H1 (cell line): ENCODE results near the gene SRGAP3. TPM values are rescaled to one million over a fixed set of nuclear protein-coding genes. Genes with fewer than 3 reads are reported as not detected.

ENCODE experiments used
- CTCF ChIA-PET: fragments of 300-600 bp; sonication (Branson Sonifier 250); formaldehyde crosslinking; loops from one replicate; lab custom pipeline; 2021; ENCODE audit not compliant: partially characterized antibody; lab: Charles Lee
- POLR2A ChIA-PET: fragments of 300-600 bp; sonication (Branson Sonifier 250); formaldehyde crosslinking; loops from one replicate; lab custom pipeline; 2021; ENCODE audit warnings: inconsistent platforms; ENCODE audit not compliant: partially characterized antibody; lab: Charles Lee
- DNase-seq, 2 experiments: peaks; one replicate each; pipeline versions ENCODE4 v3.0.0 to v3.0.0-alpha.2; 2010 to 2022; ENCODE audit warnings: low spot score in 2 of 2, low read depth in 1 of 2, mixed read lengths in 1 of 2
- FAIRE-seq: peaks from 2 replicates; lab custom pipeline; 2011; peaks lifted over from hg19 to GRCh38; lab: Jason Lieb, UNC
- H2AFZ ChIP-seq: 2 replicates; pipeline ENCODE4 v1.8.1; 2012; ENCODE audit warnings: low read length, inconsistent platforms
- H2AK5ac ChIP-seq: 2 replicates; pipeline ENCODE4 v1.6.1; 2013; ENCODE audit warnings: low read depth, low read length
- H2BK120ac ChIP-seq: replicated peaks from 2 replicates; pipeline ENCODE3; 2013; ENCODE audit warnings: low read depth, low read length, inconsistent platforms
- H2BK12ac ChIP-seq: 2 replicates; pipeline ENCODE4 v1.6.1; 2013; ENCODE audit warnings: low read depth, low read length
- H2BK15ac ChIP-seq: 2 replicates; pipeline ENCODE4 v1.6.1; 2013; ENCODE audit warnings: low read length
- H2BK20ac ChIP-seq: 2 replicates; pipeline ENCODE4 v1.6.1; 2013; ENCODE audit warnings: low read length
- H2BK5ac ChIP-seq: 2 replicates; pipeline ENCODE4 v1.6.1; 2013; ENCODE audit warnings: low read depth, low read length
- H3K14ac ChIP-seq: 2 replicates; pipeline ENCODE4 v1.6.1; 2013; ENCODE audit warnings: inconsistent platforms; ENCODE audit not compliant: insufficient read length
- H3K18ac ChIP-seq: 2 replicates; pipeline ENCODE4 v1.6.1; 2013; ENCODE audit warnings: low read length; ENCODE audit errors: extremely low read depth
- H3K23ac ChIP-seq: 2 replicates; pipeline ENCODE4 v1.6.1; 2013; ENCODE audit warnings: inconsistent platforms; ENCODE audit not compliant: insufficient read length
- H3K23me2 ChIP-seq: 2 replicates; pipeline ENCODE4 v1.6.1; 2013; ENCODE audit warnings: low read depth, low read length
- H3K27ac ChIP-seq: 2 replicates; pipeline ENCODE4 v1.6.1; 2011; ENCODE audit warnings: low read depth, low read length, inconsistent platforms
- H3K27me3 ChIP-seq, 4 experiments: replicated peaks in 1 of 4; 1 replicate in 1 of 4; 2 replicates in 3 of 4; pipeline versions ENCODE4 v1.6.1 to v1.8.1; 2011 to 2013; ENCODE audit warnings: low read length in 3 of 4, mild to moderate bottlenecking in 3 of 4, inconsistent platforms in 2 of 4, mixed read lengths in 2 of 4, moderate library complexity in 1 of 4; ENCODE audit not compliant: control insufficient read depth in 3 of 4, insufficient read depth in 3 of 4; ENCODE audit errors: extremely low read depth in 1 of 4
- H3K36me3 ChIP-seq, 4 experiments: 2 replicates each; pipeline versions ENCODE4 v1.6.1 to v1.8.1; 2011 to 2013; ENCODE audit warnings: mild to moderate bottlenecking in 4 of 4, low read length in 3 of 4, moderate library complexity in 2 of 4, control low read depth in 1 of 4, inconsistent platforms in 1 of 4; ENCODE audit not compliant: insufficient read depth in 4 of 4, control insufficient read depth in 2 of 4
- H3K4ac ChIP-seq: replicated peaks from 2 replicates; pipeline ENCODE3; 2013; ENCODE audit warnings: low read length, low read depth, mixed read lengths, inconsistent platforms; ENCODE audit not compliant: insufficient read length
- H3K4me1 ChIP-seq, 4 experiments: replicated peaks in 1 of 4; 1 replicate in 1 of 4; 2 replicates in 3 of 4; pipeline versions ENCODE4 v1.6.1 to v1.8.1; 2011 to 2013; ENCODE audit warnings: low read length in 3 of 4, inconsistent platforms in 2 of 4, mixed read lengths in 1 of 4; ENCODE audit not compliant: insufficient read depth in 4 of 4, control insufficient read depth in 3 of 4
- H3K4me2 ChIP-seq, 2 experiments: 2 replicates each; pipeline versions ENCODE4 v1.6.1 to v1.8.1; 2011 to 2013; ENCODE audit warnings: low read depth in 2 of 2, low read length in 2 of 2, control low read depth in 1 of 2, inconsistent platforms in 1 of 2, mild to moderate bottlenecking in 1 of 2; ENCODE audit not compliant: insufficient read depth in 1 of 2
- H3K4me3 ChIP-seq, 4 experiments: fragments of 200-600, 300-600 bp in 1 of 4; sonication (generic), shearing (Covaris generic), sonication (Bioruptor Twin) in 1 of 4; 2 replicates each; pipeline versions ENCODE4 v1.5.1 to v1.8.1; 2011 to 2016; ENCODE audit warnings: low read length in 4 of 4, low read depth in 3 of 4, control low read depth in 2 of 4, inconsistent platforms in 2 of 4, mild to moderate bottlenecking in 2 of 4, mixed read lengths in 1 of 4, moderate library complexity in 1 of 4; ENCODE audit not compliant: insufficient read depth in 2 of 4; ENCODE audit errors: extremely low read depth in 1 of 4
- H3K56ac ChIP-seq: replicated peaks from 2 replicates; pipeline ENCODE3; 2013; ENCODE audit warnings: low read depth, mild to moderate bottlenecking, mixed read lengths, low read length, inconsistent platforms; ENCODE audit not compliant: insufficient read length
- H3K79me1 ChIP-seq: 2 replicates; pipeline ENCODE4 v1.6.1; 2013; ENCODE audit warnings: low read depth, low read length, control low read depth
- H3K79me2 ChIP-seq, 2 experiments: 2 replicates each; pipeline versions ENCODE4 v1.6.1 to v1.8.1; 2012 to 2013; ENCODE audit warnings: low read length in 2 of 2, mild to moderate bottlenecking in 2 of 2, inconsistent platforms in 1 of 2; ENCODE audit not compliant: insufficient read depth in 2 of 2, control insufficient read depth in 1 of 2
- H3K9ac ChIP-seq, 4 experiments: replicated peaks in 1 of 4; 1 replicate in 1 of 4; 2 replicates in 3 of 4; pipeline versions ENCODE4 v1.6.1 to v1.8.1; 2011 to 2013; ENCODE audit warnings: low read depth in 3 of 4, low read length in 3 of 4, control low read depth in 2 of 4, mild to moderate bottlenecking in 2 of 4, moderate library complexity in 2 of 4, inconsistent platforms in 1 of 4; ENCODE audit errors: extremely low read depth in 1 of 4
- H3K9me3 ChIP-seq, 2 experiments: 2 replicates each; pipeline versions ENCODE4 v1.6.1 to v1.8.1; 2012 to 2013; ENCODE audit warnings: mild to moderate bottlenecking in 2 of 2, moderate library complexity in 2 of 2, control low read depth in 1 of 2, inconsistent platforms in 1 of 2, low read depth in 1 of 2, low read length in 1 of 2, mixed read lengths in 1 of 2; ENCODE audit not compliant: insufficient read depth in 2 of 2
- H4K20me1 ChIP-seq, 2 experiments: replicated peaks in 1 of 2; 2 replicates each; pipeline versions ENCODE3 to v1.8.1; 2011 to 2013; ENCODE audit warnings: inconsistent platforms in 2 of 2, low read length in 2 of 2, mild to moderate bottlenecking in 1 of 2; ENCODE audit not compliant: insufficient read depth in 2 of 2, control insufficient read depth in 1 of 2
- H4K5ac ChIP-seq: 2 replicates; pipeline ENCODE4 v1.6.1; 2013; ENCODE audit warnings: low read length, low read depth, mixed read lengths, inconsistent platforms; ENCODE audit not compliant: insufficient read length
- H4K8ac ChIP-seq: 2 replicates; pipeline ENCODE4 v1.8.0; 2013; ENCODE audit warnings: mild to moderate bottlenecking, moderate library complexity, low read length, inconsistent platforms; ENCODE audit not compliant: insufficient read depth; ENCODE audit errors: extremely low read depth
- H4K91ac ChIP-seq: replicated peaks from 2 replicates; pipeline ENCODE3; 2013; ENCODE audit warnings: low read length, mixed read lengths, inconsistent platforms; ENCODE audit not compliant: insufficient read length
- BCL11A ChIP-seq, 2 experiments: IDR thresholded peaks; one replicate each; pipeline ENCODE4 v1.6.1; 2011; ENCODE audit warnings: low read depth in 2 of 2, low read length in 2 of 2, mild to moderate bottlenecking in 2 of 2
- CBX5 ChIP-seq: fragments of 300-800, 300-1000 bp; sonication (generic); IDR thresholded peaks from 2 replicates; pipeline ENCODE4 v1.7.1; 2016; ENCODE audit warnings: antibody characterized with exemption, low read length, low read depth
- CEBPB ChIP-seq: IDR thresholded peaks from 2 replicates; pipeline ENCODE4 v1.6.1; 2012; ENCODE audit warnings: low read depth, low read length
- CHD1 ChIP-seq: IDR thresholded peaks from 2 replicates; pipeline ENCODE4 v1.6.1; 2012; ENCODE audit warnings: low read depth, low read length, improper control_type of control experiment
- GTF2F1 ChIP-seq: IDR thresholded peaks from 2 replicates; pipeline ENCODE4 v1.6.1; 2012; ENCODE audit warnings: low read depth, low read length, improper control_type of control experiment, borderline replicate concordance
- JUN ChIP-seq: IDR thresholded peaks from 2 replicates; pipeline ENCODE4 v1.6.1; 2011; ENCODE audit warnings: low read depth, mild to moderate bottlenecking, improper control_type of control experiment, low read length
- JUND ChIP-seq: IDR thresholded peaks from 2 replicates; pipeline ENCODE4 v1.6.1; 2011; ENCODE audit warnings: mild to moderate bottlenecking, improper control_type of control experiment, low read length
- KDM5A ChIP-seq: fragments of 200-600 bp; IDR thresholded peaks from 2 replicates; pipeline ENCODE4 v1.7.1; 2012; ENCODE audit warnings: mild to moderate bottlenecking, low read length, inconsistent platforms, mixed read lengths
- NANOG ChIP-seq: IDR thresholded peaks from 2 replicates; pipeline ENCODE4 v1.6.1; 2011; ENCODE audit warnings: low read length, low read depth, mild to moderate bottlenecking, inconsistent platforms; ENCODE audit not compliant: insufficient read depth, poor library complexity, severe bottlenecking
- PHF8 ChIP-seq: fragments of 200-600 bp; sonication (generic); conservative IDR thresholded peaks from 2 replicates; pipeline ENCODE4 v1.7.1; 2012; ENCODE audit warnings: low read depth, mild to moderate bottlenecking, inconsistent platforms, low read length, moderate library complexity
- SIRT6 ChIP-seq: IDR thresholded peaks from one replicate; pipeline ENCODE4 v1.7.1; 2012; ENCODE audit warnings: low read length, inconsistent platforms
- ZNF274 ChIP-seq: IDR thresholded peaks from 2 replicates; pipeline ENCODE4 v1.7.0; 2012; ENCODE audit warnings: low read length, borderline replicate concordance; ENCODE audit errors: extremely low read depth
- WGBS, 2 experiments: shearing (Covaris generic) in 1 of 2; methylation state at CpG; one replicate each; pipeline versions ENCODE4 v1.1.6 to v1.1.7; 2013 to 2015; ENCODE audit warnings: low lambda C conversion rate in 2 of 2, mixed read lengths in 2 of 2, inconsistent platforms in 1 of 2, low coverage in 1 of 2, missing lambda C conversion rate in 1 of 2; ENCODE audit not compliant: insufficient replicate concordance in 2 of 2, insufficient coverage in 1 of 2, insufficient read length in 1 of 2; ENCODE audit errors: extremely low coverage in 1 of 2, missing lambda C conversion rate in 1 of 2; 5-methylcytosine and 5-hydroxymethylcytosine counted together
- polyA plus RNA-seq, 7 experiments: library from polyadenylated mRNA; depleted of rRNA in 3 of 7; stranded (reverse) in 5 of 7; unstranded in 2 of 7; fragments of >200 nt in 5 of 7; fragments of 200-250 nt in 2 of 7; gene quantifications; 1 replicate in 5 of 7; 2 replicates in 1 of 7; 4 replicates in 1 of 7; pipeline versions ENCODE4 v1.2.1 to v1.2.3, GENCODE V29; 2011 to 2013; ENCODE audit warnings: missing spikeins in 2 of 7, mixed read lengths in 2 of 7
- total RNA-seq: library from RNA; stranded (reverse); fragmentation: NEBNext Ultra II Directional; extraction: Animal tissue kit (Norgen Biotek cat#: 25700); gene quantifications from 2 replicates; pipeline ENCODE4 v1.2.1, GENCODE V29; 2021

The SRGAP3 gene
- total and polyA plus RNA-seq, 2 of the 8 experiments (the other 6 are each of a cell fraction or from before 2014, with no cell fraction given), result 5.8 to 11.4 TPM

- Histone ChIP-seq H4K8ac (no peak overlapping the region), H2BK5ac (no peak overlapping the region), H2BK20ac (no peak overlapping the region), H3K4me2 (no peak overlapping the region), H3K9ac (no peak overlapping the region), H2BK120ac (no peak overlapping the region), H3K23me2 (no peaks in the 10 kb centered on the region), H3K79me2 (no peaks in the 10 kb centered on the region), H2AK5ac (no peak overlapping the region), H3K4me3 (no peak overlapping the region), H3K56ac (no peak overlapping the region), H3K9me3 (no peaks in the 10 kb centered on the region), H4K20me1 (no peaks in the 10 kb centered on the region), H4K5ac (no peak overlapping the region), H3K79me1 (no peaks in the 10 kb centered on the region), H3K4ac (no peak overlapping the region), H2AFZ (no peak overlapping the region), H2BK15ac (no peak overlapping the region), H3K36me3 (no peaks in the 10 kb centered on the region)
- 85% methylated on average over 4 of the region's 4 CpGs; no CpG with 5 or more reads in 1 of the 2 experiments for WGBS, 2 experiments
- ChIA-PET POLR2A (no interaction called here), CTCF (no interaction called here)
- FAIRE-seq (no peak), DNase-seq (no peak)
- TF ChIP-seq JUN (no peak), SIRT6 (no peak), PHF8 (no peak), KDM5A (no peak), ZNF274 (no peak), JUND (no peak), GTF2F1 (no peak), CHD1 (no peak), NANOG (no peak), CBX5 (no peak), CEBPB (no peak), BCL11A (IDR thresholded peaks at IDR 0.05; ENCODE audit: low read depth in 2 of 2, low read length in 2 of 2) (no peak)
- TF ChIP-seq, all 59 proteins: peak for 0
- Histone ChIP-seq H3K23ac (no peak overlapping the region), H3K18ac (no peak overlapping the region), H3K27me3 (no peaks in the 10 kb centered on the region), H3K14ac (no peak overlapping the region), H4K91ac (no peak overlapping the region), H3K4me1 (no peaks in the 10 kb centered on the region), H2BK12ac (no peak overlapping the region), H3K27ac (no peak overlapping the region)
These were observed 21.3 kb upstream of the SRGAP3 start for GRCh38 chr3:9270704-9271103.
